ENCODE data around the gene MARCHF10.

- TF ChIP-seq, protein P1, sequence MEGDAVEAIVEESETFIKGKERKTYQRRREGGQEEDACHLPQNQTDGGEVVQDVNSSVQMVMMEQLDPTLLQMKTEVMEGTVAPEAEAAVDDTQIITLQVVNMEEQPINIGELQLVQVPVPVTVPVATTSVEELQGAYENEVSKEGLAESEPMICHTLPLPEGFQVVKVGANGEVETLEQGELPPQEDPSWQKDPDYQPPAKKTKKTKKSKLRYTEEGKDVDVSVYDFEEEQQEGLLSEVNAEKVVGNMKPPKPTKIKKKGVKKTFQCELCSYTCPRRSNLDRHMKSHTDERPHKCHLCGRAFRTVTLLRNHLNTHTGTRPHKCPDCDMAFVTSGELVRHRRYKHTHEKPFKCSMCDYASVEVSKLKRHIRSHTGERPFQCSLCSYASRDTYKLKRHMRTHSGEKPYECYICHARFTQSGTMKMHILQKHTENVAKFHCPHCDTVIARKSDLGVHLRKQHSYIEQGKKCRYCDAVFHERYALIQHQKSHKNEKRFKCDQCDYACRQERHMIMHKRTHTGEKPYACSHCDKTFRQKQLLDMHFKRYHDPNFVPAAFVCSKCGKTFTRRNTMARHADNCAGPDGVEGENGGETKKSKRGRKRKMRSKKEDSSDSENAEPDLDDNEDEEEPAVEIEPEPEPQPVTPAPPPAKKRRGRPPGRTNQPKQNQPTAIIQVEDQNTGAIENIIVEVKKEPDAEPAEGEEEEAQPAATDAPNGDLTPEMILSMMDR (IDR thresholded peaks at IDR 0.05) = no peak
- no peak for TF ChIP-seq POLR2A (IDR thresholded peaks at IDR 0.05)
Measured at GRCh38 chr17:62704381-62704971, 103.6 kb downstream of the MARCHF10 start.
